ENCODE data around the gene CCDC137.
"Not testable (repeated sequence)": the region's sequence is repeated elsewhere in the genome, so short reads cannot be mapped to it uniquely, and the experiment has no call there.

CCDC137 gene

GRCh38 chr17:81666342-81667191 lies at the start of gene CCDC137, which contains the start of gene OXLD1:
TSS of gene CCDC137 (plus strand) at chr17:81666737. CDS start at chr17:81666767, 30 bp downstream.
TSS of gene OXLD1 (minus strand) at chr17:81666605. CDS start at chr17:81666577, 28 bp downstream.
- DNase-seq (ENCODE audit: low read depth in 2 of 2): peak; percentile 85 to 92

- DNase-seq (ENCODE audit: low read depth in 2 of 2): no peak
Observed at GRCh38 chr17:81616877-81617276, 49.7 kb upstream of the CCDC137 start.

GRCh38 chr17:81618307-81618706 lies 48.2 kb upstream of the CCDC137 start:
- DNase-seq (ENCODE audit: low read depth in 2 of 2): not testable (repeated sequence)

DNA sequence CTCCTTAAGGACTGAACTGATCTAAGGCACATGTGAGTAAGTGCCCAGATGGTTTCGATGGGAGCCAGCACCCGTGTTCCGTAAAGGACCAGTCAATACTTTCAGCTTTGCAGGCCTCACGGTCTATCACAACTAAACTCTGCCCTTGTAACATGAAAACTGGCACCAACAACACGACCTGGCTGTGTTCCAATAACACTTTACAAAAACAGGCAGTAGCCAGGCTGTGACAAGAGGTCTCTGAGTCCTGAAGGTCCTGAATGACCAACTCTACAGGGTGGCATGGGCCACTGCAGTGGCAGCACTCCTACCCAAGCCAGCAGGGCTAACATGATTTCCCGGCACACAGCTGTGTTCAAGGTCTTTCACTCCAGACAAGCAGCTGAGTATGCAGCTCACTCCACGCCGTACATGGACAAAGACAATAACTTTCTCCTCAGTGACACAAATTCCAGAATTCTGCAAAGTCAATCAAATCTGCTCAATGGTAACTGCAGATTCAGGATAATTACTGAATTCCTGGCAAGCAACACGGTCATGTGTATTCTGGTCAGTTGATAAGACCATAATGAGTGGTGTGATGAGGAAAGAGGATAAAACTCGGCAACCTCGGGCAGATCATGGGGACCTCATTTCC lies 44.9 kb upstream of the CCDC137 start:
- no peak for DNase-seq (ENCODE audit: low read depth in 2 of 2)

DNA sequence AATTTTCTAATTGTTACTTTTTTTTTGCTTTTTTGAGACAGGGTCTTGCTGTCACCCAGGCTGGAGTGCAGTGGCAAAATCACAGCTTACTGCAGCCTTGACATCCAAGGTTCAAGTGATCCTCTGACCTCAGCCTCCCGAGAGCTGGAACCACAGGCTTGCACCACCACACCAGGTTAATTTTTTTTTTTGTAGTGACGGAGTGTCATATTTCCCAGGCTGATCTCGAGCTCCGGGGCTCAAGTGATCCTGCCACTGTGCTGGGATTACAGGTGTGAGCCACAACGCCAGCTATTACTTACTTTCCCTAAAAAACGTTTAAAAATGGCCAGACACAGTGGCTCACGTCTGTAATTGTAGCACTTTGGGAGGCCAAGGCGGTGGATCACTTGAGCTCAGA lies 36.3 kb upstream of the CCDC137 start:
- DNase-seq (ENCODE audit: low read depth in 2 of 2): no peak

- DNase-seq (ENCODE audit: low read depth in 2 of 2): no peak
Observed at GRCh38 chr17:81631482-81631881, 35.1 kb upstream of the CCDC137 start.

GRCh38 chr17:81635431-81635830 lies 31.1 kb upstream of the CCDC137 start:
- no peak for DNase-seq (ENCODE audit: low read depth in 2 of 2)

- DNase-seq (ENCODE audit: low read depth in 2 of 2): no peak
Observed at GRCh38 chr17:81635973-81636504, 30.5 kb upstream of the CCDC137 start.

DNA sequence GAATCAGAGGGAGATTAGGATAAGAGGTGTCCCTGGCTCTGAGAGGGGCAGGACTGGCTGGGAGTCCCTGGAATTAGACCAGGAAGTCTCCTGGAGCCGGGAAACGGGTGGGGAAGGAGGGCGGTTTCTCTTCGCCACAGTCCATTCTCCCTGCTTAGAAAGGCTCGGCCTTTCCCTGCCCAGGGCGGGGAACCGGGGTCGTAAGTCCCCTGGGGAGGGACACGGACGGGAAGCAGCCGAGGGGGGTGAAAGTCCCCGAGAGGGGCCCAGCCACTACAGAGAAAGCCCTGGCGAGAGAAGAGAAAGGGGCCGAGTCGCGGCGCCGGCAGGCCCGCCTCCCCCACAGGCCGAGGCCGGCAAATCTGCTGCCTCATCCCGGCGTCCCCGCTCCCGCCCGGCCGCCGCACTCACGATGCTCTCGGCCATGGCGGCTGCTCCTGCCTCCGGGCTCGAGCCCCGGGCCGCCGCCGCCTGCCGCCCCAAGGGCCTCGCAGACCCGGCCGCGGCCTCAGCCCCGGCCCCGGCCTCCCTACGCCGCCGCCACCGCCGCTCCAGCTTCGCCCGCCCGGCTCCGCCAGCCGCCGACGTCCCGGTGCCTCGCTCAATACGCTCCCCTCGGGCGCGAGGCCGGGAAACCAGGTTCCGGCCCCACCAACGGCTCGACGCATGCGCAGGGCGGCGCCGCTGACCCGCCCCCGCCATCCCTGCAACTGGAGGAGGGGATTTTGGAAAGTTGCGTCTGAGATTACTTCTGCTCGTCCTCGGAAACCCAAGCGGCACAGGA lies 29.8 kb upstream of the CCDC137 start, which contains the start of the genes NPLOC4 and TSPAN10:
NPLOC4 (minus strand) TSS at position 608 of the 784 bp plus-strand sequence; CDS start at position 426, 182 bp downstream.
TSPAN10 (plus strand) TSS at position 692 of the 784 bp plus-strand sequence. CDS start 5,217 bp downstream, outside the sequence.
- DNase-seq (ENCODE audit: low read depth in 2 of 2): peak; percentile 65 to 79

GRCh38 chr17:81638683-81639082 lies 27.9 kb upstream of the CCDC137 start:
- no peak for DNase-seq (ENCODE audit: low read depth in 2 of 2)

- DNase-seq (ENCODE audit: low read depth in 2 of 2): no peak
Observed at GRCh38 chr17:81640011-81640410, 26.5 kb upstream of the CCDC137 start.

DNA sequence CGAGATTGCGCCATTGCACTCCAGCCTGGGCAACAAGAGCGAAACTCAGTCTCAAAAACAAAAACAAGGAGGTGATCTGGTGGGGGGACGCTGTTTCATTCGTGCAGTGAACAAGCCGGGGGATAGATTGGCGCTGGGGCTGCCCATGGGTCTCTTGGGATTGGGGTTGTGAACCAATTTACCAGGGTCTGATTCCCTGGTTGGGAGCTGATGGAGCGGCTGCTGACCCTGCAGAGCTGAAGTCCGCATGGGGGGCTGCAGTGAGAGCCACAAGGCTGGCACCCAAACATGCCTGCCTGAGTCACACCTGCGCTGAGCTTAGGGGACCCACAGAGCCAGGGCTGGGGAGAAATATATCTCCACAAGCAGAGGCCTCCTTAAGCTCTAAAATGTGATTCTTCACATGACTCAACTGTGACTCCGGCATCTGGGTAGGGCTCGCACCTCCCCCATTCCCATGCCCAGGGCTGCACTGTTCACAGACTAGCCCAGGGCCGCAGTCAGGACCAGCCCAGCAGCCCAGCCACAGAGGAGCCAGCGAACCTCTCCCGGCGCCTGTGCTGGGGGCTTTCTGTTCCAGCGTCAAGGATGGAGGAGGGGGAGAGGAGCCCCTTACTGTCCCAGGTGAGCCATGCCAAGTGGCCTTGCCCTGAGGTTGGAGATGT lies 24.6 kb upstream of the CCDC137 start:
- DNase-seq (ENCODE audit: low read depth in 2 of 2): no peak

- no peak for DNase-seq (ENCODE audit: low read depth in 2 of 2)
Observed at GRCh38 chr17:81644496-81644895, 22.0 kb upstream of the CCDC137 start.

- no peak for DNase-seq (ENCODE audit: low read depth in 2 of 2)
Observed at GRCh38 chr17:81644976-81645952, 21.3 kb upstream of the CCDC137 start.

- DNase-seq (ENCODE audit: low read depth in 2 of 2): no peak
Observed at GRCh38 chr17:81646869-81647600, 19.5 kb upstream of the CCDC137 start.

- no peak for DNase-seq (ENCODE audit: low read depth in 2 of 2)
Observed at GRCh38 chr17:81647640-81648012, 18.9 kb upstream of the CCDC137 start.

GRCh38 chr17:81648013-81648706 lies 18.4 kb upstream of the CCDC137 start:
- DNase-seq (ENCODE audit: low read depth in 2 of 2): no peak

DNA sequence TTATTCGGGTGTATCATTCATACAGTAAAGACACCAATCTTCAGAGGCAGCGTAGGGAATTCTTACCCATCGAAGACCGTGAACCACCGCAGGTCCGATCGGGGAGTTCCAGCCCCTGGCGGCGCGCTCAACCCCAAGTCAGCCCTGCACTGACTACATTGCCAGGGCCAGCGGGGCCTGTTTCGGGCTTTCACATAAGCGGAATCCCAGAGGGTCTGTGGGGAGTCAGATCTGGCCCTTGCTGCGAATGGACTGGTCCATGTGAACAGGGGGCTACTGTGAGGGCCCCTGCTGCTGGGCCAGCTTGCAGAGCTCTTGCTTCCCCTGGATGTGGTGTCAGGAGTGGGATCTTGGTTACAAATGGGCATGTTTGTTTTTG lies 17.8 kb upstream of the CCDC137 start:
- no peak for DNase-seq (ENCODE audit: low read depth in 2 of 2)

DNA sequence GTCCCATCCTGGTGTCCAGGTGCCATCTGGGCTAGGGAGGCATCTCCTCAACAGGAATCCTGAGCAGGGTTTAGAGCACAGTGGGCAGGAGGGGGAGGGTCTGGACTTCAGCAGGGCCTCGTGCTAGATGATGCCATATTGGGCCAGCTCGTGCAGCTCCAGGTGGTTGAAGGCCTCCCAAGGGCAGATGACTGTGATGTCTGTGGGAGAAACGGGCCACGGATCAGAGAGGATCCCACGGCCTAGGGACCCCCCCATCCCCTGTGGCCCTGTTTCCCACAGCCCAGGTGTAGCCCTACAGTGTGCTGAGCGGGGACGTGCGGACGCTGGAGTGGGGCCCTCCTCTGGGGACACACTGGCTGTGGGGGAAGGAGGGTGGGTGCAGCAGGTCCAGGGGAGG lies 15.6 kb upstream of the CCDC137 start:
- no peak for DNase-seq (ENCODE audit: low read depth in 2 of 2)

Data from stimulated activated CD8-positive, alpha-beta memory T cell treated with anti-CD3 and anti-CD28 coated beads, Interleukin-7, amount 100 ng/mL, for 4 hours (primary cell).